Gastrocnemius medialis (tissue), 4 donors: Measurements from ENCODE around the gene TACR1.
"Not testable (repeated sequence)": the region's sequence is repeated elsewhere in the genome, so short reads cannot be mapped to it uniquely, and the experiment has no call there.

Experiments used
- POLR2A ChIP-seq, 2 donors: fragments of 450-650 bp; IDR thresholded peaks; one replicate each; pipeline ENCODE4 v1.6.1; 2017; ENCODE audit warnings: antibody characterized with exemption in 2 of 2, mild to moderate bottlenecking in 2 of 2, moderate library complexity in 2 of 2
- TF ChIP-seq, protein P1 (sequence below), 5 experiments: fragments of 450-650 bp in 3 of 5; fragments of 200-600 bp in 2 of 5; sonication (generic) in 2 of 5; IDR thresholded peaks in 4 of 5; conservative IDR thresholded peaks in 1 of 5; 1 replicate in 4 of 5; 2 replicates in 1 of 5; pipeline ENCODE4 v1.5.1; 2016 to 2019; ENCODE audit warnings: antibody characterized with exemption in 5 of 5, mild to moderate bottlenecking in 3 of 5, moderate library complexity in 3 of 5

DNA sequence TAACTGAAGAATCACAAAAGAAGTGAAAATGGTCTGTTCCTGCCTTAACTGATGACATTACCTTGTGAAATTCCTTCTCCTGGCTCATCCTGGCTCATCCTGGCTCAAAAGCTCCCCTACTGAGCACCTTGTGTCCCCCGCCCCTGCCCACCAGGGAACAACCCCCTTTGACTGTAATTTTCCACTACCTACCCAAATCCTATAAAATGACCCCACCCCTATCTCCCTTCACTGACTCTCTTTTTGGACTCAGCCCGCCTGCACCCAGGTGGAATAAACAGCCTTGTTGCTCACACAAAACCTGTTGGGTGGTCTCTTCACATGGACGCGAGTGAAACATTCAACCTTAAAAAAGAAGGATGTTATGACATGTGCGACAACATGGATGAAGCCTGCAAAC is 142.2 kb downstream of the TACR1 start:
- TF ChIP-seq, protein P1, sequence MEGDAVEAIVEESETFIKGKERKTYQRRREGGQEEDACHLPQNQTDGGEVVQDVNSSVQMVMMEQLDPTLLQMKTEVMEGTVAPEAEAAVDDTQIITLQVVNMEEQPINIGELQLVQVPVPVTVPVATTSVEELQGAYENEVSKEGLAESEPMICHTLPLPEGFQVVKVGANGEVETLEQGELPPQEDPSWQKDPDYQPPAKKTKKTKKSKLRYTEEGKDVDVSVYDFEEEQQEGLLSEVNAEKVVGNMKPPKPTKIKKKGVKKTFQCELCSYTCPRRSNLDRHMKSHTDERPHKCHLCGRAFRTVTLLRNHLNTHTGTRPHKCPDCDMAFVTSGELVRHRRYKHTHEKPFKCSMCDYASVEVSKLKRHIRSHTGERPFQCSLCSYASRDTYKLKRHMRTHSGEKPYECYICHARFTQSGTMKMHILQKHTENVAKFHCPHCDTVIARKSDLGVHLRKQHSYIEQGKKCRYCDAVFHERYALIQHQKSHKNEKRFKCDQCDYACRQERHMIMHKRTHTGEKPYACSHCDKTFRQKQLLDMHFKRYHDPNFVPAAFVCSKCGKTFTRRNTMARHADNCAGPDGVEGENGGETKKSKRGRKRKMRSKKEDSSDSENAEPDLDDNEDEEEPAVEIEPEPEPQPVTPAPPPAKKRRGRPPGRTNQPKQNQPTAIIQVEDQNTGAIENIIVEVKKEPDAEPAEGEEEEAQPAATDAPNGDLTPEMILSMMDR (IDR thresholded peaks at IDR 0.05 in 4 of 5, conservative IDR thresholded peaks at IDR 0.05 in 1 of 5), result not testable (repeated sequence)
- not testable (repeated sequence) for TF ChIP-seq POLR2A (IDR thresholded peaks at IDR 0.05)
